GM21367 (cell line): ENCODE measurements around the gene POF1B.

Experiments used
- ATAC-seq: cut with Tn5 transposase; IDR thresholded peaks from one replicate; pipeline ENCODE4 v1.9.1; 2021; ENCODE audit not compliant: unreplicated experiment

POF1B gene

DNA sequence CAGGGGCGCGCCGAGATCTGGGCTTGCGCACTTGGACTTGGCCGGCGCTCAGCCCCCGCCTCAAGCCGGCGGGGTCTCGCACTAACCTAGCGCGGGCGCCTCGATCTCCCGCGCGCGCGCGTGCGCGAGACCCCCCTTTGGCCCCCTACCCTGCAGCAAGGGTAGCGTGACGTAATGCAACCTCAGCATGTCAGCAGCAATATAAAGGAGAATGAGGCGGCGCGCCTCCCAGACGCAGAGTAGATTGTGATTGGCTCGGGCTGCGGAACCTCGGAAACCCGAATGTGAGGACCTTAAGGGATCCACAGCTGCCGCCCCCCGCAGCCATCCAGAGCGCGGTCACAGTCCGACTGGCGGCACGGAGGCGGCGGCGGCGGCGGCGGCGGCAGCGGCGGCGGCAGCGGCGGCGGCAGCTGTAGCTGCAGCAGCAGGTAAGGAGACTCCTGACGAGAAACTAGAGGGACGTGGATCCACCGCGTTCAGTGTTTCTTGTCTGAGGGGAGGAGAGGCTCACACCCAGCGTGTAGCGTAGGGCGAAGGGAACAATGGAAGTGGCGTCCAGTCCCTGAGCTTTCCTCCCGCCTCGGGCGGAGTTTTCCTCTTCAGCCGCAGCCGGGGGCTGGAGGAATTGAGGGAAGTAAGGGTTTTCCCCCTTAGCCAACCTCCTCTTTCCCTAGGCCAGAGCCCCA lies 135.6 kb downstream of the POF1B start, which contains the start of the genes SATL1 and ZNF711:
Gene SATL1 (minus strand): TSS at position 19 of the 689 bp plus-strand sequence. CDS start 134,811 bp downstream, outside the sequence.
Gene ZNF711 (plus strand): TSS at position 231 of the 689 bp plus-strand sequence. CDS start 3,582 bp downstream, outside the sequence.
- peak; percentile 74 for ATAC-seq

DNA sequence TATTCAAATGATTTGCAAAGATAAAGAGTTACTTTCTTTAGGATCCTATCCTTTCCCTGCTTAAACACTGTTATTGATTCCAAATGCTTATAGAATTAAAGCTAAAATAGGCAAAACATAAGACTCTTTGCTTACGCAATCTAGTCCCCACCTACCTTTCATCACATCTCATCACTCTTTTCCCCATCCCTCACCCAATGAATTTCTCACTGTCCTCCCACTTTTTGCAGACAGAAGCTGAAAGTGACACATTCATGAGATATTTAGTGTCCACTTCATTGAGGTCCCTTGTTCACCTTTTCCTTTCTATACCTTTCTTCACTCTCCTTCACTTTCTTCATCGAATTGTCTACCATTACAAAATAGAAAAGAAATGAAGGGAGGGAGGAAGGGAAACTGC lies 136.3 kb downstream of the POF1B start:
- no peak for ATAC-seq
